Activated CD8-positive, alpha-beta memory T cell treated with anti-CD3 and anti-CD28 coated beads, Interleukin-2, amount 10 ng/mL, durations not matched to agents 7 days and 5 days (primary cell): ENCODE measurements around the gene SH3TC1. TPM values are rescaled to one million over a fixed set of nuclear protein-coding genes. Genes with fewer than 3 reads are reported as not detected.

Experiments used
- ATAC-seq: fragments of 150-1000 bp; cut with Tn5 transposase; one replicate; pipeline ENCODE4 v1.10.0; 2021; ENCODE audit warnings: moderate library complexity
- CTCF ChIA-PET: fragments of 350-600 bp; sonication (Branson Sonifier 250); formaldehyde crosslinking; loops from one replicate; lab custom pipeline; 2021; ENCODE audit warnings: antibody characterized with exemption; lab: Charles Lee
- DNase-seq: peaks from one replicate; pipeline ENCODE4 v3.0.0-alpha.2; 2020
- H3K27ac Mint-ChIP-seq: one replicate; pipeline ENCODE4 v1.8.0; 2021; ENCODE audit warnings: mild to moderate bottlenecking, mixed read lengths
- H3K27me3 Mint-ChIP-seq: one replicate; pipeline ENCODE4 v1.8.0; 2021; ENCODE audit warnings: mixed read lengths
- H3K36me3 Mint-ChIP-seq: one replicate; pipeline ENCODE4 v1.8.0; 2021; ENCODE audit warnings: mild to moderate bottlenecking, mixed read lengths
- H3K4me1 Mint-ChIP-seq: one replicate; pipeline ENCODE4 v1.8.0; 2021; ENCODE audit warnings: mixed read lengths
- H3K4me3 Mint-ChIP-seq: one replicate; pipeline ENCODE4 v1.8.0; 2021; ENCODE audit warnings: mild to moderate bottlenecking, moderate library complexity, mixed read lengths
- H3K9me3 Mint-ChIP-seq: one replicate; pipeline ENCODE4 v1.8.0; 2022; ENCODE audit warnings: low read depth, mixed read lengths
- total RNA-seq, 2 experiments: library from RNA; stranded (reverse); gene quantifications; one replicate each; pipeline ENCODE4 v1.2.3, GENCODE V29; 2021

The SH3TC1 gene
- total RNA-seq, 2 experiments from 2014 or later = 6.0 to 10.7 TPM

DNA sequence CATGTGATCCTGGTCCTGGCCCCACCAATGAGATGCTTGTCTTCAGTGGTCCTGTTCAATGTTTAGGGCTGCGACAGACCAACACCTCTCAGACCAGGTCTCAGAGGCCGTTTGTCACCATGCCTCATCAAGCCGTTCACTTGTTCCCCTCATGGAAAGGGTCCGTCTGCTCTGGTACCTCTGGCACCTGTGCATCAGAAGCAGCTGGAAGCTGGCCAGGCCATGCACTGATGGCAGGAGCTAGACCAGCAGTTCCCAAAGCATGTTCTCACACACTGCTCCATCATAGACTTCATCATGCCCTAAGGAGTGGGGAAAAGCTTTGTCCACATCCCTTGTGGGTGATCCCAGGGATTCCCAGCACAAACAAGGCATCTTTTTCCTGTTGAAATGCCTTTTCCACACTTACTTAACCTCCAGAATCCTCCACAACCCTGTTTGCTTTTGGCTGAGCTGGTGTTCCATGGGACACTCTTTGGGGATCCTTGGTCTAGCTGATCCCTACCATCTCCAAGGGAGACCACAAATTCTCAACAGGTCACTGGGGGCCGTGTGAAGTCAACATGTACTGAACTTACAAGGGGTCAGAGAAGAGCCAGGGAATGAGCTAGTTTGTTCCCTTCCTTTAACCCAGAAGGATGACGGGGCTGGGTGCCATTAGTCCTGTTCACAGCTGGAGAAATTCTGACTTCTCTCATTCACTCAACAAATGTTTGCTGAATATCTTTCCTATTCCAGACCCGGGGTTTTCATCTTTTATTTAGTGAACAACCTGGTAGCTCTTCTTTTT is 21.8 kb downstream of the SH3TC1 start:
- ATAC-seq = no peak
- no peaks in the 10 kb centered on the region for H3K27me3 Mint-ChIP-seq
- no peak overlapping the region for H3K4me3 Mint-ChIP-seq
- peaks cover 45% of the 10 kb centered on the region for H3K4me1 Mint-ChIP-seq
- CTCF ChIA-PET = interaction anchor here (1.5 kb wide), 1 partner anchor 44 kb away, joined by 4 read pairs; no protein-coding TSS in a partner anchor
- H3K9me3 Mint-ChIP-seq = no peaks in the 10 kb centered on the region
- peaks cover 2% of the 10 kb centered on the region for H3K36me3 Mint-ChIP-seq
- no peak overlapping the region for H3K27ac Mint-ChIP-seq
- no peak for DNase-seq

DNA sequence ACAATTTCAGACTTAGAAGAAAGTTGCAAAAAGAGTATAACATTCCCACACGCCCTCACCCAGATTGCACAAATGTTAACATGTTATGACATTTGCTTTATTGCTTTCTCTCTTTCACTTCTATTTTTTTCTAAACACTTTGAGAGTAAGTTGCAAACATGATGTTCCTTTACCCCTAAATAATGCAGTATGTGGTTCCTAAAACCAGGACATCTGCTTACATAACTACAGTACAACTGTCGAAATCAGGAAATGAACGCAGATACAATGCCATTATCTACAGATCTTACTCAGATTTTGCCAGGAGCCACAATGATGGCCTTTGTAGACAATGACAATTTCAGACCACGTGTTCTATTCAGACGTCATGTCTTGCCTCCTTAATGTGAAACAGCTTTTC is 22.4 kb downstream of the SH3TC1 start:
- Mint-ChIP-seq H3K27me3 (no peaks in the 10 kb centered on the region), H3K4me3 (no peak overlapping the region), H3K27ac (no peak overlapping the region), H3K36me3 (peaks cover 2% of the 10 kb centered on the region), H3K9me3 (no peaks in the 10 kb centered on the region), H3K4me1 (peaks cover 45% of the 10 kb centered on the region)
- CTCF ChIA-PET = interaction anchor here (1.5 kb wide), 1 partner anchor 45 kb away, joined by 4 read pairs; no protein-coding TSS in a partner anchor
- ATAC-seq (peak; percentile 64), DNase-seq (no peak)

DNA sequence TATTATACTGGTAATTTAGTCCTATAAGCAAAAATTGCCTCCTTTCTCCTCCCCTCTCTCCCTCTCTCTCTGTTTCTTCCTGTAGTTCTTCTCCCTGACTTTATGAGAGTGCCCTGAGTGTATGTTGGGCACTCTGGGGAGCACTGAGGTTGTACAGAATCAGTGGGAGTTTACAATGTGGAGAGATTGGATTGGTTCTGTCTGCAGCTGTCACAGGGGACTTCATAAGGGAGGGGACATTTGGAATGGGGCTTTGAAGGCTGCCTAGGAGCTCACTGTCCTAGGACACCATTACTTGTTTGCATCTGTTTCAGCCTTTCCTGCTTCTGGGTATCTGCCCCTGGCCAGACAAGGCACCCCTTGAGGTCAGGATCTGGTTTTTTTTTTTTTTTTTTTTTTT is 22.9 kb downstream of the SH3TC1 start:
- no peak overlapping the region for H3K4me3 Mint-ChIP-seq
- H3K27me3 Mint-ChIP-seq = no peaks in the 10 kb centered on the region
- H3K9me3 Mint-ChIP-seq = no peaks in the 10 kb centered on the region
- no peak overlapping the region for H3K27ac Mint-ChIP-seq
- ATAC-seq (no peak), DNase-seq (no peak)
- peaks cover 45% of the 10 kb centered on the region for H3K4me1 Mint-ChIP-seq
- CTCF ChIA-PET = interaction anchor here (1.5 kb wide), 1 partner anchor 45 kb away, joined by 4 read pairs; no protein-coding TSS in a partner anchor
- H3K36me3 Mint-ChIP-seq = peaks cover 2% of the 10 kb centered on the region

DNA sequence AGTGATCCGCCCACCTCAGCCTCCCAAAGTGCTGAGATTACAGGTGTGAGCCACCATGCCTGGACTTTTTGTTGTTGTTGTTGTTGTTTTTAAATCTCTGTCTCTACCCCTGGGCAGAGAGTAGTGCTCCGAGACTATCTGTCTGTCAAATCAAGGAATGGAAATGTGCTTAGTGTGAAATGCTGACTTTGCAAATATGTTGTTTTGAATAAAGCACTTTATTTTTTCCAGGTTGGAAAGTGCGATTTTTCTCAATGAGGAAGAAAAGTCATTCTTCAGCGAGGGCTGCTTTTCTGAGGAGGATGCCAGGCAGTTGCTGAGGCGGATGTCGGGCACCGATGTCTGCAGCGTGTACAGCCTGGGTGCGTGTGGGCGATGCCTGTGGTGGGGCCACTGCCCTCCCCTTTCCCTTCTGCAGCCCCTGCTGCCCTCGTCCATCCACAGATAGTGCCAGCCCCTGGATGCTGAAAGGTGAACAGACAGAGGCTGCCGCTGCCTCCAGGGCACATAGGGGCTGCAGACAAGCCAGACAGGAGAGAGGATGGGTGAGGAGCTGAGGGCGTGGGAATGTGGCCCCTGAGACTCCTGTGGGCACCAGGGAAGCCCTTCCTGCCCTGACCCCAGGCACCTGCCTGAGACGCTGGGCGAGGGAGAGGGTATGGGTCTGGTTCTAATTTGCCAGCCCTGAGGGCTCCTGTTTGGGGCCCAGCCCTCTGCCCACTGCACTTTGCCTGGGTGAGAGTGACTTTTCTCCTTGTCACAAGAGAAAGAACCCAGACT is 23.7 kb downstream of the SH3TC1 start:
- H3K27me3 Mint-ChIP-seq = no peaks in the 10 kb centered on the region
- H3K9me3 Mint-ChIP-seq = no peaks in the 10 kb centered on the region
- peaks cover 45% of the 10 kb centered on the region for H3K4me1 Mint-ChIP-seq
- H3K36me3 Mint-ChIP-seq = peaks cover 2% of the 10 kb centered on the region
- CTCF ChIA-PET = no interaction called here
- DNase-seq (no peak), ATAC-seq (no peak)
- no peak overlapping the region for H3K4me3 Mint-ChIP-seq
- H3K27ac Mint-ChIP-seq = no peak overlapping the region

DNA sequence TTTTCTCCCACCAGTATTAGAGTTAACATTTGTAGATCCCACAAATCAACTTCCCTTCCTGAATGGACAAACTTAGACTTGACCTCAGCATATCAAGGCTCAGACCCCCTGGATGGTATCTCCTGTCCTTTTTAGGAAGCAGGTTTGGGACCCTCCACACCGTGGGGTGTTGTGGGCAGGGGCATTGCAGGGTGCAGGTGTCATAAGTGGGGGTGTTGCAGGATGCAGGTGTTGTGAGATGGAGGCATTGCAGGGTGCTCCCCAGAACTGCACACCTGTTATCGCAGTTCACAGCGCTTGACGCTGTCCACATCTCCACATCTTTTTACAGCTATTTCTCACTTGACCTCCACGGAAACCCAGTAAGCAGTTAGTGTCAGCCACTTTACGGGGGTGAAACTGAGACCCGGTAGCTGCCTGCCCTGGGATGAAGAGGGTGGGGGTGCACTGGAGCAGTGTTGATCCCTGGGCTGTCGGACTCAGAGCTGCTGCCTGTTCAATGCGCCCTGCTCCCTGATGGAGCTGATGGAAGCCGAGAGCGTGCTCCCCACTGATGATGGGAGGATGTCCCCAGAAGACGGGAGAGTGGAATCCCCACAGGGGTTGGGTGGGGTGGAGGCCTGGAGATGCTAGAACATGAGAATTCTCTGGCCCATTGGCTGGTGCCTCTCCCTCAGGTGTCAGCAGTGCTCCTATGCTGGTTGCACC is 25.3 kb downstream of the SH3TC1 start:
- Mint-ChIP-seq H3K9me3 (no peaks in the 10 kb centered on the region), H3K4me1 (peaks cover 48% of the 10 kb centered on the region), H3K27ac (no peak overlapping the region), H3K27me3 (no peaks in the 10 kb centered on the region), H3K4me3 (no peak overlapping the region), H3K36me3 (peaks cover 2% of the 10 kb centered on the region)
- DNase-seq (no peak), ATAC-seq (no peak)
- CTCF ChIA-PET = interaction anchor here (1.0 kb wide), 1 partner anchor 17 kb away, joined by 3 read pairs; no protein-coding TSS in a partner anchor

DNA sequence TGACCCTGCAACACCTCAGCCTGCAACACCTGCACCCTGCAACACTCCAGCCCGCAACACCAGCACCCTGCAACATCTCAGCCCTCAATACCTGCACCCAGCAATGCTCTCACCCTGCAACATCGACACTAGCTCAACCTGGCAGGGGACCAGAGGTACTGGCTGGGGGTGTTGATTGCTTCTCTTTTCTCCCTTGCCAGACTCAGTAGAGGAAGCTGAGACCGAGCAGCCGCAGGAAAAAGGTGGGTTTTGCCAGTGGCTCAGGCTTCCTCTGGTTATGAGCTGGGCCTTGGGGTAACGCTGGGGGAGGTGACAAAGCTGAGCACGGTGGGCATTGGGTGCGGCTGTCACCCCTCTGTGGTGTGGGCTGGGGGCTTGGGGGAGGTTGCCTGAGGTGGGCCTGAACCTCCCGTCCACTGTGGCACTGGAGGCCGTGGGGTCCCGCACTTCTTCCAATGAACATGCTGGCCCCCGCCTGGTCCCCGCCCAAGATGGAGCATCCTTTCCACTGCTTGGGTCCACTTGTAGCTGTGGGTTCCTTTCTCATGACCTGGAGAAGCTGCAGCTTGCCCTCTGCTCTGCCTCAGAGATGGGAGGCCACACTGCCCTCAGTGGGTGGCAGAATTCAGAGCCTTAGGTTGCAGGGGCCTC is 26.0 kb downstream of the SH3TC1 start:
- peak; percentile 62 for DNase-seq
- CTCF ChIA-PET = interaction anchor here (0.9 to 1.0 kb wide), 2 partner anchors 17 kb away, joined by 3 read pairs; no protein-coding TSS in a partner anchor
- ATAC-seq = peak; percentile 24
- H3K27me3 Mint-ChIP-seq = no peaks in the 10 kb centered on the region
- H3K4me1 Mint-ChIP-seq = peaks cover 48% of the 10 kb centered on the region
- no peak overlapping the region for H3K27ac Mint-ChIP-seq
- peaks cover 2% of the 10 kb centered on the region for H3K36me3 Mint-ChIP-seq
- no peaks in the 10 kb centered on the region for H3K9me3 Mint-ChIP-seq
- no peak overlapping the region for H3K4me3 Mint-ChIP-seq

DNA sequence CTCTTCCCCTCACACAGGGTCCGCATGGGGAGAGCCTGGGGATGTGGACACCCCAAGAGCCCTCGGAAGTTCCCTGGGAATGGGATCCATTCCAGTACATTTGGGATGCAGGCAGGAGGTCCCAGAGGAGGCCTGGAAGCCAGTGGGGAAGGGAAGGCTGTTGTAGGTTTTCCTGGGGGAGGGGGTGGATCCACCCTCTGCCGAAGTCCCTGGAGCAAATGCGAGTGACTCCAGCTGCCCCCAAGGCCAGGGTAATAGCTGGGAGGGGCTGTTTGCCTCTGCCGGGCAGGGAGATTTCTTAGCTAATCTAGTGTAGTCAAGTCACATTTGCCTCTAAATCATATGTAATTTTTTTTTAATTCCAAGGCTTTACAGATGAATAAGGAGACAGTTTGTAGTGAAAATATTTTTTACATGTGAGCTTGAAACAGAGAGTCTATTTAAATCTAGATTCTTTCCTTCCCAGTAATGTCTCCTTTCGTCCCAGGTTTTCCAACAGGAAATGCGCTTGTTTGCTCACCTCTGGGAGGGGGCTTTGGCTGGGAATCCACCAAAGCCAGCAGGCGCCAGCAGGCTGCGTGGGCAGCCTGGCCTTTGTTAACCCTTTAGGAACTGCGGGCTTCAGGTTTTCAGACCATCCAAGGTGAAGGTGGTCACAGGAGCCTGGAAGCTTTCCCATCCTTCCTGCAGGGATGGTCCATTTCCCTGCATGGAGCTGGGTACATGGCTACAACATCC is 26.8 kb downstream of the SH3TC1 start:
- Mint-ChIP-seq H3K4me1 (peaks cover 47% of the 10 kb centered on the region), H3K9me3 (no peaks in the 10 kb centered on the region), H3K4me3 (no peak overlapping the region), H3K27me3 (peaks cover 3% of the 10 kb centered on the region), H3K27ac (no peak overlapping the region), H3K36me3 (peaks cover 2% of the 10 kb centered on the region)
- ATAC-seq (no peak), DNase-seq (no peak)
- CTCF ChIA-PET = interaction anchor here (0.9 kb wide), 1 partner anchor 16 kb away, joined by 3 read pairs; no protein-coding TSS in a partner anchor

DNA sequence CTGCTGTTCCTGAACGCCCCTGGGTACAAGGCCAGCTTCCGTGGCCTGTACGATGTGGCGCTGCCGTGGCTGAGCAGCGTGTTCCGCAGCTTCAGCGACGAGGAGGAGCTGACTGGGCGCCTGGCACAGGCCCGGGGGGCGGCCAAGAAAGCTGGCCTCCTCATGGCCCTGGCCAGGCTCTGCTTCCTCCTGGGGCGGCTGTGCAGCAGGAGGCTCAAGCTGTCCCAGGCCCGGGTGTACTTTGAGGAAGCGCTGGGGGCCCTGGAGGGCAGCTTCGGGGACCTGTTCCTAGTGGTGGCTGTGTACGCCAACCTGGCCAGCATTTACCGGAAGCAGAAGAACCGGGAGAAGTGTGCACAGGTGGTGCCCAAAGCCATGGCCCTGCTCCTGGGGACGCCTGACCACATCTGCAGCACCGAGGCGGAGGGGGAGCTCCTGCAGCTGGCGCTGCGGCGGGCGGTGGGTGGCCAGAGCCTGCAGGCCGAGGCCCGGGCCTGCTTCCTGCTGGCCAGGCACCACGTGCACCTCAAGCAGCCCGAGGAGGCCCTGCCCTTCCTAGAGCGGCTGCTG is 28.2 kb downstream of the SH3TC1 start:
- peaks cover 3% of the 10 kb centered on the region for H3K27me3 Mint-ChIP-seq
- no peak overlapping the region for H3K4me3 Mint-ChIP-seq
- no peak for ATAC-seq
- peaks cover 35% of the 10 kb centered on the region for H3K4me1 Mint-ChIP-seq
- H3K9me3 Mint-ChIP-seq = no peaks in the 10 kb centered on the region
- CTCF ChIA-PET = interaction anchor here (0.9 kb wide), 1 partner anchor 15 kb away, joined by 3 read pairs; no protein-coding TSS in a partner anchor
- H3K36me3 Mint-ChIP-seq = peaks cover 2% of the 10 kb centered on the region
- no peak for DNase-seq
- no peak overlapping the region for H3K27ac Mint-ChIP-seq

DNA sequence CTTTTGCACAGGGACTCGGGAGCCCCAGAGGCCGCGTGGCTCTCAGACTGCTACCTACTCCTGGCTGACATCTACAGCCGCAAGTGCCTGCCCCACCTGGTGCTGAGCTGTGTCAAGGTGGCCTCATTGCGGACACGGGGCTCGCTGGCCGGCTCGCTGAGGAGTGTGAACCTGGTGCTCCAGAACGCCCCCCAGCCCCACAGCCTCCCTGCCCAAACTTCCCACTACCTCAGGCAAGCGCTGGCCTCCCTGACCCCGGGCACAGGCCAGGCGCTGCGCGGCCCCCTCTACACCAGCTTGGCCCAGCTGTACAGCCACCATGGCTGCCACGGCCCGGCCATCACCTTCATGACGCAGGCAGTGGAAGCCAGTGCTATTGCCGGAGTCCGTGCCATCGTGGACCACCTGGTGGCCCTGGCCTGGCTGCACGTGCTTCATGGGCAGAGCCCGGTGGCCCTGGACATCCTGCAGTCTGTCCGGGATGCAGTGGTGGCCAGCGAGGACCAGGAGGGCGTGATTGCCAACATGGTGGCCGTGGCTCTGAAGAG is 28.8 kb downstream of the SH3TC1 start:
- DNase-seq (no peak), ATAC-seq (no peak)
- peaks cover 2% of the 10 kb centered on the region for H3K36me3 Mint-ChIP-seq
- H3K27me3 Mint-ChIP-seq = peaks cover 3% of the 10 kb centered on the region
- peaks cover 29% of the 10 kb centered on the region for H3K4me1 Mint-ChIP-seq
- H3K9me3 Mint-ChIP-seq = no peaks in the 10 kb centered on the region
- H3K4me3 Mint-ChIP-seq = no peak overlapping the region
- H3K27ac Mint-ChIP-seq = no peak overlapping the region
- CTCF ChIA-PET = interaction anchor here (0.9 kb wide), 1 partner anchor 14 kb away, joined by 3 read pairs; no protein-coding TSS in a partner anchor

DNA sequence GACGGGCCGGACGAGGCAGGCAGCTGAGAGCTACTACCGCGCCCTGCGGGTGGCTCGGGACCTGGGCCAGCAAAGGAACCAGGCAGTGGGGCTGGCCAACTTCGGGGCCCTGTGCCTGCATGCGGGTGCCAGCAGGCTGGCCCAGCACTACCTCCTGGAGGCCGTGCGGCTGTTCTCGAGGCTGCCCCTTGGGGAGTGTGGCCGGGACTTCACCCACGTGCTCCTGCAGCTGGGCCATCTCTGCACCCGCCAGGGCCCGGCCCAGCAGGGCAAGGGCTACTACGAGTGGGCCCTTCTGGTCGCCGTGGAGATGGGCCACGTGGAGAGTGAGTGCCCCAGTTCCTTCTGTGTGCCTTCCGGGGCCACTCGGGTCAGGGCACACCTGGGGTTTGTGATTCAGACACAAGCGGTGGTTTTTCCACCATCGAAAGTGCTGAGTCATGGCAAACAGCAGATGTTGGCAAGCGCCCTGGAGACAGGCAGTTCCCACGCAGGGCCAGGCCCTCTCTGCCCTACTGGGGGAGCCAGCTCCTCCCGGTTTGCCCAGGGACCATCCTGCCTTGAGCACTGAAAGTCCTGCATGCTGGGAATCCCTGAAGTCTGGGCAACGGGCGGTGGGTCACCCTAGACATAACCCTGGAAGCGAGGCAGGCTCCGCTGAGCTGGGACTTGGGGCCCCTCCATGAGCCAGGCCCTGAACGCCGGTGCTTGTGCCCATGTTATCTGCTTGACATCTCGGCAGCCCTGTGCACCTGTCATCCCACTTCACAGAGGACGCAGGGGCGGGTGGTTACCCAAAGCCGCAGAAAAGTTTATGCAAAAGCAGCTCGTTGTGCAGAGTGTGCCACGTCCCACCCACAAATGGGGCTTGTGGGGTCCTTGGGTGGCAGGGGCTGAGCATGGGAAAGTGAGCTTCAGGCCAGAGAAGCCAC is 29.5 kb downstream of the SH3TC1 start:
- H3K4me3 Mint-ChIP-seq = no peak overlapping the region
- H3K9me3 Mint-ChIP-seq = no peaks in the 10 kb centered on the region
- peaks cover 28% of the 10 kb centered on the region for H3K4me1 Mint-ChIP-seq
- peaks cover 3% of the 10 kb centered on the region for H3K27me3 Mint-ChIP-seq
- CTCF ChIA-PET = interaction anchor here (1.2 to 1.6 kb wide), 2 partner anchors 14 to 52 kb away, joined by 6 to 7 read pairs; no protein-coding TSS in a partner anchor
- no peaks in the 10 kb centered on the region for H3K36me3 Mint-ChIP-seq
- DNase-seq = peak; percentile 81
- peak; percentile 72 for ATAC-seq
- H3K27ac Mint-ChIP-seq = peak overlapping the region; percentile 25
